LNCaP clone FGC (cell line): ENCODE results near the gene BZW1.

ENCODE experiments used
- DNase-seq: peaks from one replicate; pipeline ENCODE4 v3.0.0-alpha.2; 2011; ENCODE audit warnings: low read depth
- H3K4me3 ChIP-seq: 2 replicates; pipeline ENCODE4 v1.5.1; 2011; ENCODE audit warnings: mild to moderate bottlenecking, low read depth, low read length, control low read depth
- CTCF ChIP-seq: IDR thresholded peaks from 2 replicates; pipeline ENCODE4 v1.5.1; 2012; ENCODE audit warnings: mild to moderate bottlenecking; ENCODE audit not compliant: control insufficient read depth, insufficient read depth; ENCODE audit errors: extremely low read depth

The BZW1 gene

GRCh38 chr2:200781616-200782015 lies 30.1 kb upstream of the BZW1 start:
- DNase-seq, result no peak
- no peak for TF ChIP-seq CTCF
- no peak overlapping the region for H3K4me3 ChIP-seq

- no peak for DNase-seq
- TF ChIP-seq CTCF, result no peak
- no peak overlapping the region for H3K4me3 ChIP-seq
These were observed 29.5 kb upstream of the BZW1 start for GRCh38 chr2:200782251-200782650.

GRCh38 chr2:200784215-200784614 lies 27.5 kb upstream of the BZW1 start:
- TF ChIP-seq CTCF, result no peak
- DNase-seq, result no peak
- no peak overlapping the region for H3K4me3 ChIP-seq

- no peak for TF ChIP-seq CTCF
- H3K4me3 ChIP-seq, result no peak overlapping the region
- DNase-seq, result peak; percentile 91
These were observed 25.3 kb upstream of the BZW1 start for GRCh38 chr2:200786423-200786822.

GRCh38 chr2:200786826-200787225 lies 24.9 kb upstream of the BZW1 start:
- no peak overlapping the region for H3K4me3 ChIP-seq
- DNase-seq, result no peak
- no peak for TF ChIP-seq CTCF

- no peak overlapping the region for H3K4me3 ChIP-seq
- no peak for DNase-seq
- TF ChIP-seq CTCF, result no peak
These were observed 24.2 kb upstream of the BZW1 start for GRCh38 chr2:200787351-200788120.
